Activated T-cell treated with anti-CD3 and anti-CD28 coated beads, Interleukin-2, amount 50 U/mL, for 1 hour (primary cell): ENCODE results near the gene LTBP1.
"Not testable (repeated sequence)": the region's sequence is repeated elsewhere in the genome, so short reads cannot be mapped to it uniquely, and the experiment has no call there.

Experiments
- DNase-seq: peaks from one replicate; pipeline ENCODE4 v3.0.0-alpha.2; 2020

The LTBP1 gene

DNA sequence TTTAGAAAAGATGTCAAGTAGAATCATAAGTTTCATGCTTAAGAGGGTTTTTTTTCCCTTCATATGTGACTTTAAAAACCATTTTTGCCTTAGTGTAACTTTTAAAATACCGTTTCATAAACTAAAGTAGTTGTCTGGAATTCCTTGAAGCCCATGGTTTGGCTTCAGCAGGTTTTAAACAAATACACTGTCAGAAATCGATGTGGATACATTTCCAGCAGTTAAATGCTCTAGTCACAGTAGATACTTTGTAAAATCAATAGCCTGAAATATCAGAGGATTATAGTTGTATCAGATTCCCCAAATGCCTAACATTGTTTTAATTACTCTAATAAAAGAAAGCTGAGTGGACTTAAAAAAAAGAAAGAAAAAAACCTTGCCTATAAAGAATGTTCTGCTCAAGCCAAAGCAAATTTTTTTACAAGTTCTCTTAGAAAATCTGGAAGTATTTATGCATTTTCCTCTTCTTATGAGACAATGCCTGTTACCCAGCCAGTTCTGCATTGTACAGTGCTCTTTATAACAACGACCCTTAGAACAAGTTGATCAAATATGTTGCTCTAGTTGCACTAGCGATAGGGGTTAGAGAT lies 260.5 kb downstream of the LTBP1 start:
- no peak for DNase-seq

DNA sequence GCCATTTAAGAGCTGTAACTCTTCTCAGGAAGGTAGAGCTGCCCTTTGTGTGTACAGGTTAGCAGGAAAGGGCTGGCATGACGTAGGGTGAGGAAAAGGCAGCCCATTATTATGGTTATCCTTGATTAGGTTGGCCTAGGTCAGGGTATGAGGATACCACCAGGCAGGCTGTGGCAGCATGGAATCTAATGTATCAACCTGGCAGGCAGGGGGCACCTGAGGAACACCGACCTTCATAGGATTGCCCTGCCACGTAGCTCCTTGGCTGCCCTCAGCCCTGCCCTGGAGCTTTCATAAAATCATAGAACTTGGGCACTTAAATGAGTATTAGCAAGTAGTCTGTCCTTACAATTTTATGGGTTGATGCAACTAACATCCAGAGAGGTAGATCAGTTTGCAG lies 261.6 kb downstream of the LTBP1 start:
- no peak for DNase-seq

DNA sequence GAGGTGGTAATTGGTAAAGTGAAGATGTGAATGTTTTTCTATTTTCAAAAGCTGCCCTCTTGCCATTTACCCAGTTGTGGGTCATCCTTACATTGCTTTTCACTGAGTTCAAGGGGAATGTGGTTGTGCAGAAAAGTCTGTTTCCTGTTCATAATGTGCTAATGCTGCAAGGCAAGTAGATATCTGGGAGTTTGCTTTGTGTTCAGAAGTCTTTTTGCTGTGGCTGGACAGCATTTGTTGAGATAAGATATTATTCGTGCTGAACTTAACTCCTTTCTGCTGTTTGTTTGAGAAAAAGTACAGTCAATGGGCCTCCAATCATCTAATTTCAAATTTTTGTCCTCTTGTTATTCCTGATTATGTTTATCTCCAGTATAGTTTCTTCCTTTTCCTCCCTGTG lies 263.2 kb downstream of the LTBP1 start:
- DNase-seq = no peak

DNA sequence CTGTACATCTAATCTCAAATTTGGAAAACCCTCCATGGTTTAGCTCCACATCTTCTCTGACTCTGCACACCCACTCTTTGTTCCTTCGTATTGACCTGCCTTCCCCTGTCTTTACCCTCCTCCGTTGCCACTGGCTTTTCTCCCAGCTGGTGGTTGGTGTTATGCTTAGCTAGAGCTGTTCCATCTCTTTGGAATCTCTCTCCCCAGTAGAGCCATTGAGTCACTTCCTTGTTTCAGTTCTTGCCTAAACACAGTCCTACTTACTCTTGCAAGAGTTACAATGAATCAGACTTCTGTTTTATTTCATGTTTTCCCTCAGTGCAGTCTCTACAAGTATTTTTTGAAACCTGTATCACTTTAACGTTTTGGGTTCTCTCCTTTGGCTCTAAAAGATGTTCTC lies 263.9 kb downstream of the LTBP1 start:
- DNase-seq = no peak

DNA sequence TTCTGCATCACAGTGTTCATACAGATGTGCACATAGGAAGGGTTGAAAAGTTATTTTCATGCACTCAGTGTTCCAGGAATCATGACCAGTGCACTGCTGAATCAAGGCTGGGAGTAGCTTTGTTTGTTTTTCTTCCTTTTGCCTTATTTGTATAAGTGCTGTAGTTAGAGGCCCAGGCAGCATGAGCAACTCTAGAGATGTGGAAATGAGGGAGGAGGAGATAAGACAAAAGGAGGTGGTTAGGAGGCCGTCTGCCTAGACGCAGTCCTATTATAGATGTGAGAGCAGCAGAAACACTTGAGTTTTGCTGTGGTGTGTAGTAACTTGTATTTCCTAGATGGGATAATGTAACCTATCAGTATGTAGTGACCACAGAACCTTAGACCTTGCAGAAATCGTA lies 265.4 kb downstream of the LTBP1 start:
- no peak for DNase-seq

DNA sequence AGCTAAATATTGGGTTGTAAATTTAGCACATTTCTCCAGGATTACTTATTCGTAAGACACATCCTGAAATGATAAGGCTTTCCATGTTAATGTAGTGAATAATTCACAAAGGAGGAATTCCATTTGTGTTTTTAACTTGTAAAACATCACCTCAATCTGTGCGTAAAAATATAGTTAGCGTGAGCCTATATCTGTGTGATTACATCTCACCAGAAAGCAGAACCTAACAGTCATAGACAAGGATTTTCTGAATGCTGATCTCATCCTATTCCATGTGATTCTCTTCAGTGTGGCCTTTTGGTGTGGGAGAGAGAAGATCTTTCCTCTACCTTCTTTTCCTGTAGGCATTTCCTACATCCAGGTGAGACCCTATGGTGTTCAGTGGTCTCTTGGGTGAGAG lies 266.5 kb downstream of the LTBP1 start:
- no peak for DNase-seq

DNA sequence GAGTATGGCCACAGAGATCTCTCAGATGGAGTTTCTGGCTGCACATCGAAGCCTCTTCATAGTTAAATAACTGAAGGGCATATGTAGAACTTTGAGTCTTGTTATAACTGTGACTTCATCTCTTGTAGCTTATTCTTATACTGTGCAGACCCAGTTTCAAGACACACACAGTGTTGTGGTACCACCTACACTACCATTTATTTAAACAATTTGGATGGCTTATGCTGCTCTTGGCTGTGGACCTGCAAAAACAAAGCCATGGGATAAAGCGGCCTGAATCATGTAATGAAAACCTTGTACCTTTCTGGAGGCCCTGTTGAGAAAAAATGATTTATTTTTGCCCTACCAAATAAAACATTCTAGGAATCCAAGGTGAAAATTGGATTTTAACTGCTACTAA lies 266.9 kb downstream of the LTBP1 start:
- DNase-seq = no peak

DNA sequence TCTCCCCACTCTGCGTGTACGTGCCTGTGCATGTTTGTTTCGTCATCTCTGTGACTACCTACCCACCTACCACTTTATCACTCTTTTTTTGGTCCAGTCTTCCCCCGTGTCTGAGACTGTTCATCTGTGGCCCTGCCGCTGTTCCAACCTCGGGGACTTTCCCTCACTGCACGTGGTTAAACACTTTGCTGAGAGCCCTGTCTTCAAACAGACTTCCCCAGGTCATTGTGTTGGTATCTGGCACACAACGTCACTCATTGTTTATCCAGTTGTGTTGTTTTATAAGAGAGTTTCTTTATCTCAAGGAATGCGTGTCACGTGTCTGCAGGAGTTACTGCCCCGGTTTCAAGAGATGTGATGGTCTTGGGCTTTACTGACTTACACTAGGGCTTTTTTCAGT lies 267.7 kb downstream of the LTBP1 start:
- DNase-seq = no peak

DNA sequence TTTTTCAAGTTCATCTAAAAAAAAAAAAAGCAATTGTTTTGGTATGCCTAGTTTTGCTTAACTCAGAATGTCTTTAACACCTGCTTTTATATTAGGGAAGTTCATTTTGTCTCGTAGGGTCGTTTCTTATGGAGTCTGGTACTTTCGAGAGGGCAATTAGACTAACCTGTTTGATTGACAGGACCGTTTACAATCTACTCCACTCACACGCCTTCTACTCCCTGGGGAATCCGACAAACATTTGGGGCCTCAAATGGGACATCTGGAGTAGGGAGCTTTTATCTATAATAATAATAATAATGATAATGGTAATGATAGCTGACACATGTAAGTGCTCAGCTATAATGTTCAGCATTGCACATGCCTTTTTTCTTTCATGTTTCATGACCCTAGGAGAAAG lies 268.1 kb downstream of the LTBP1 start:
- DNase-seq = no peak

DNA sequence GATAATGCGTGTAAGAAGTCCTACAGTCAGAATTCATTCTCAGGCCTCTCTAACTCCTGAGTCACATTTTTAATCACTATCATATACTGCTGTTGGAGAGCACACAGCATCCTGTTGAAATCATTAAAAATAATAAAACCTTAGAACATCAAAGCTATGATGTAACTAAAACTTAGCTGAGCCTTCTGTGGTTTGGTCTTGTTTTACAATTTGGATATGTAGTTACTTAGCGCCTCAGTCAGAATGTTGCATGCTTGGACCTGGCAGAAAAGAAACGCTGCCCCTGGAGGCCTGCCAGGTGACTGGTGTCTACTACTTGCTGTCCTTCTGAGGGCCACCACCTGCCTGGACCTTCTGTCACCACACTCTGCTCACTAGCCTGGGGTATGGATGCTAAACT lies 268.5 kb downstream of the LTBP1 start:
- no peak for DNase-seq

DNA sequence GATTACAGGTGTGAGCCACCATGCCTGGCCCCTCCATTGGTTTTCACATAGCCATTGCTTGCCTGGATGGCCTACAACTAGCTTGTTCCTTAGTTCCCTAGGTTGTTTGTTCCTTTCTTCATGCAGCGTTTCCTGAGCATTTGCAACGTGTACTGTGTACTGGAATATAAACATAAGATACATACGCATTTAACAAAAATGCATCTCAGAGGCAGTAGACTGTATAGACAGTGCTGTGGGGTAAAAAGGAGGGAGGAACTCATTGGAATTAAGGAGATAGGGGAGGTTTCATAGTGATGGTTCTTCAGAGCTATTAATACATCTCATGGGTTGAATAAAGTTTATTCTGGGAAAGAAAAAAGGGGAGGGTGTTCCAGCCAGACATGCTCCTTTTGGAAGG lies 269.2 kb downstream of the LTBP1 start:
- DNase-seq = no peak

DNA sequence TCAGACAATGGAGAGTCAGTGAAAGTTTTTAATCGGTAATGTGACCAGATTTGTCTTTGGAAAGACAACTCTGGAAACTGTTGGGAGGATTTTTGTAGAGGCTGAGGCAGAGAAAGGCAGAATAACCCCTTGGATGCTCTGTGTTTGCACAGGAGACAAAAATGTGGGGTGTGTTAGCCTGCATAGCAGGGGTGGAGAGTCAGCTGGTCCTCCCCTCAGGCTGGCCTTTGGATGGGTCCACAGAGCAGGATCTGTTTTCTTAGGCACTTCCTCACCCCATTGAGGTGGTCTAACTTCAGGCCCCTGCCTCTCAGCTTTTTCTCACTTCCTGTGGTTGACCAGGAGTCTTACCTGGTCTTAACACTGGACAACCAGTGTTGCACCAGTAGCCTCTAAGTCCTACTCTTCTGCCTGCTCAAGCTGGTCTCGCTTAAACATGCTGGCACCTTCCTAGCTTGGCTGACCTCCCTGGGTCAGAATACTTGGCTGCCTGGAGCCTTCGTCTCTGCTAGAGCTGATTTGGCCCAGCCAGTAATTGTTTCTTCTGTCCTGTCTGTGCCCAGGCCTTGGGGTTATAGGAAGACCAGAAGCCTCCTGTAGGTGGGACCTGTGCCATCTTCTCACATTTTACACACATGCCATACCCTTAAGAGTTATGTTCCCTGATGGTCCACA lies 269.9 kb downstream of the LTBP1 start:
- no peak for DNase-seq

DNA sequence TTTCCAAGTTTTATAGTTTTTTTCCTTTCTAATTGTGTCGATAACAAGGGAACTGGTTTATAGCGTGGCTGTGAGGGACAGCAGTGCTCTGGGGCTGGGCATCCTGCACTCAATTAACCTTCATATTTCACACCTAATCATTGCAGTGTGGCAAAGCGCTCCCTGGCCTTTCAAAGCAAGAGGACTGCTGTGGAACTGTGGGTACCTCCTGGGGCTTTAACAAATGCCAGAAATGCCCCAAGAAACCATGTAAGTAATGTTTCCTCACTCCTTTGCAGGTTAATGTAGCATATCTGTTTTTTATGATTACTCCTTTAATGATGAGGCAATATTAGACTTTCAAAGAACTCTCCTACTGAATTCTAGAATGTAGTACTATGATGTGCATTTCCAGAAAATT lies 270.7 kb downstream of the LTBP1 start:
- DNase-seq = no peak

DNA sequence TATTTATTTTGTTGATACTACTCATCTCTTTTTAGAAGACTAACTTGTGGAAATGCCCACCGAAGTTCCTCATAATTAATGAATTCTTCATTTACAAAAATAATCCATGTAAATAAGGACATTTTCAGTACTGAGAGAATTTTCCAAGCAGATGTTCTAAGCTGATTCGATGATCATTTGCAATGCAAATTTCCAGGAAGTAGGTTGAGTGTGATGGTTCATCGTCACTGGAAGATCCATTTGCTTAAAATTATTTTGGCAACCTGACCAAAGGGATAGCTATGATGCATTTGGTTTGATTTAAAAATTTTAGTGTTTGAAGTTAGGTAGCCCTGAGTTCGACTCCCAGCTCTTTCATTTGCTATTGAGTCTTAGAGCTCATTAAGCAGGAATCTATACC lies 272.4 kb downstream of the LTBP1 start:
- no peak for DNase-seq

DNA sequence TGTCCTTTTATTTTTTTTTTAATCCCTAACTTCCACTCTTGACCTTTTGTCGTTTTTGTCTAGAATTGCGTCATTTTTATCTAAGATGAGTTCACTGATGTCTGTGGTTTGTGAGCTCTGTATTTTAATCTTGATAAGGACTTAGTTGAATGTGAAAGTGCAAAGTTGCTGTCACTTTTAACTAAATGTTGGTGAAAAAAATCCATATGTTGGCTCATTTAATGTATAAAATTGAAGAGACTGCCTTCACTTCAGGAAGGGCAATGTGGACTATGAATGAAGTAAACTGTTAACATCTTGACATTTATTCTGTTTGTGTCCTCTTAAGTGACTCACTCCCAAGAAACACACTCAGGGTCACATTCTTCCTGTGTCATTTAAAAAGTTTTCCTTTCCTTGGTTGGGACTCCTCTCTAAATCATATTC lies 273.1 kb downstream of the LTBP1 start:
- DNase-seq = no peak

DNA sequence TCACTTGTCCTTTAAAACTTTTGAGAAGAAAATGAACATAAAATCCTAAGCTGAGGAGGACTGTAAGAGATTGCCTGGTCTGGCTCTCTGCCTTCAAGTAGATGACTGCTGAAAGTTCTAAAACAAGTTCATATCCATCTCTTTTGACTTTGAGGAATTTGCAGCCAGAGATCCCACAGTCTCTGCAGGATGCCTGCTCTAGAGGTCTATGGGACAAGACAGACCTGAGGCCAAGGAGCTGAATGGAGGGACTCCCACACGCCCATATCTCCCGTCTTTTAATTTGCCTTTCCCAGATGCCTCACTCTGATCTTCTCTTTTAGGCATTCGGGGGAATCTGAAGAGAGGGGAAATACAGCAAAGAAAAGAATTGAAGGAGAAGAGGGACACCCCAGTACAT lies 273.8 kb downstream of the LTBP1 start:
- DNase-seq = no peak

DNA sequence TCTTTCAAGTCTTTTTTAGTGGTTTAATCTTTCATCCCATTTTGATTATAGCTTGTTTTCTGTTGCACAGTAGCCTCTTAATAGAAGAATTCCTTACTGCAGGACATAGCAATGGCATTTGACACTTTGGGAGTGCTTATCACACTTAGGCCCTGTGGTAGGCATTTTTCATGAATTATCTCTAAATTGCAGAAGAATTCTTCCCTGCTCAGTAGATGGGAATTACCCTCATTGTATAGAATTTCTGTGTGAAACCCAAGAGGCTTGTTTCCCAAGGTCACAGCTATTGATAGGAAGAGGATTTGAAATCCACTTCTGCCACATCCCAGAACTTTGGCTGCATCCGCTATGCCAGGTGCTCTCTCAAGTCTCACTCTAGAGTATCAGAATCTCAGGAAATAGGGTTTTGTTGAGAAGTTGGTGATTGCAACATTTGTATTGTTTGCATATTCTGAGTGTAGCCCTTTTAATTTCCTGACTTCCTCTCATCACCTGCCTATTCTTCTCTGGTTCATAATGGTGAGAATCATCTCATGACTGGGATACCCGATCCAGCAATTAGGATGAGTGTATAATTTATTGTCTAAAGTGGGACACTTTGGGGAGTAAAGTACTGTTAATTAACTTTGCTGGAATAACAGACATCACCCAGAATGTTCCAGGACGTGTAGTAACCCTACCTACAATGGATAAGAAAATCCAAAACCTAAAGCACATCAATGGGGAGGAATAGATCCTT lies 274.5 kb downstream of the LTBP1 start:
- DNase-seq = no peak

DNA sequence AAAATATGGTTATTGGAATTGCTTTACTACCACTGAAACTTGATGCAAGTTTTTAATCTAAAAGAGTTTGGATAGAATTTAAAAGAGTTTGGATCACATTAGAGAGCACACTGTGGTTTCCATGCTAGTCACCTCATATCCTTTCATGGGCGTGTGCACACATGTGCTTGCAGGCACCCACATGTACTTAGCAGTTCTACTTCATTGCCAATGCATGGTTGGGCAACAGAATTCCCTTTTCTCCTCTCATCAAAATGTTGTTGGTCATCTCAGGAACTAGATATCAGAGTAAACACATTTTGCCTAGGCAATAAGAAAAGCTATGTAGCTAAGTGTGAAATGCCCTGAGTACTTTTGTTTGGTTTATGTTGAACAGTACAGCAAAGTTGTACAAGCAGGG lies 275.6 kb downstream of the LTBP1 start:
- no peak for DNase-seq

DNA sequence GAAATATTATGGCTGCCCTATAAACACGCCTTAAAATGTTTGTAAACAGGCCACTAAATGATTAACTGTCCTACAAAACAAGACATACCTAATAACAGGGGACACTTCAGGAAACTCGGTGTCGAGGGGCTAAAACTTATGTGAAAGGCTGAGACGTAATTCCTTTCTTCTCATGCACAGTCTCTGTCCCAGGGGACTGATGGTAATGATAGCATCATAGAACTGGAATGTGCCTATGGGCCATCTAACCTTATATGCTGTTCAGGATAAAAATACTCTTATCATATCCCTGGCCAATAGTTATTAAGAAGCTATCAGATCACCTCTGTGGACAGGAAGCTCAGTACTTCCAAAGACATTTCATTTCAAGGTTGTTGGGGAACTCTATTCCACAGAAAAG lies 277.1 kb downstream of the LTBP1 start:
- DNase-seq = no peak

DNA sequence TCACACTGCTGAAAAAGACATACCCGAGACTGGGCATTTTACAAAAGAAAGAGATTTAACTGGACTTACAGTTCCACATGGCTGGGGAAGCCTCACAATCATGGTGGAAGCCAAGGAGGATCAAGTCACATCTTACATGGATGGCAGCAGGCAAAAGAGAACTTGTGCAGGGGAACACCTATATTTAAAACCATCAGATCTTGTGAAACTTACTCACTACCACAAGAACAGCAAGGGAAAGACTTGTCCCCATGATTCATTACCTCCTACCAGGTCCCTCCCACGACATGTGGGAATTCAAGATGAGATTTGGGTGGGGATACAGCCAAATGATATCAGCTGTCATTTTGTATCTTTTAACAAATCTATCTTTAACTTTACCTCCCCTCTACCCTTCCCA lies 278.6 kb downstream of the LTBP1 start:
- DNase-seq = no peak

DNA sequence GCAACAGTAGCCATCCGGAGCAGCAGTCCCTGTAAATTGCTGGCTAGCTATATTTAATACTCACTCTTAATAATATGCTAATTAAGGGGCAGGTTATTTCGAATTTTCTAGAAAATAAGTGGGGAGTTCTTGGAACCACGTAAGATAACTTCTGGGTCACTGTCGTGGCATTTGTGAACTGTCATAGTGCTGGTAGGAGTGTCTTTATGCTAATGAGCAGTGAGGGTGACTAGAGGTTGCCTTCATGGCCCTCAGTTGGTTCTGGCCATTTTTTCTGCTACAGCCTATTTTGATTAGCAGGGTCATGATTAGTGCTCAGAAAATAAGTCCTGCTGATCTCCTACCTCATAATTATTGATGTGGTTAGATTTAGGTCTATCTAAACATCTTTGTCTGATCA lies 279.8 kb downstream of the LTBP1 start:
- DNase-seq = no peak

DNA sequence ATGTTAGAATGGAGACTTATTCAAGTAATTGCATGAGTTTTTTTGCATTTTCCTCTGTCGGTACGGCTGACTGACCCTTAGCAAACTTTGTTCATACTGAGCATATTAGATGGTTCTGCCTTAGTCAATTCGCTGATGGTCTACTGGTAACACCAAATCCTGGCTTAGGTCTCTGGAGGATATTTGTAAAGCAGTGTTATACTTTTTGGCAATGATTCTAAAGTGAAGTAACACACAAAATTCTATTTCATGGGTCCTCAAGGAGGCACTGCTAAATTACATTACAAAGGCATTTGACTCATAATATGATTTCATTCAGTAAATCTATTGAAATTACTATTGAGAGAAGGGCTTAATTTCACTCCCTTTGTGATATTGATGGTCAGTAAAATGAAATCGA lies 282.9 kb downstream of the LTBP1 start:
- no peak for DNase-seq

DNA sequence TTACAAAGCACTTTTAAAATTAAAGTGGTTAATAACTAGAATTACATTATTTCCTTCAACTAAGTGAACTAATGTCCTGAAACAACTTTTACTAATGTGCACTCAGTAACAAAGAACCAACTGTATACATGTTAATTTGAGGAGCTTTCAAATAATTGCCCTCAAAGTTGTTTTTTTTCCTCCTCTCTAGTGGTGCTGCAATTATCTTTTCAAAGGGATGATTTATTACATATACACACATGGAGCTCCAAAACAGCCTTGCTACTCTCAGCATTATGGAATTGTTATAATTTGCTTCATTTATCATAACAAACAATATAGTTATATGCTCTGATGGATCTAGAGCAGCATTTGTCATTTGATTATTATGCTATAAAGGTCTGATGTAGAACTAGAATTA lies 283.4 kb downstream of the LTBP1 start:
- DNase-seq = no peak

DNA sequence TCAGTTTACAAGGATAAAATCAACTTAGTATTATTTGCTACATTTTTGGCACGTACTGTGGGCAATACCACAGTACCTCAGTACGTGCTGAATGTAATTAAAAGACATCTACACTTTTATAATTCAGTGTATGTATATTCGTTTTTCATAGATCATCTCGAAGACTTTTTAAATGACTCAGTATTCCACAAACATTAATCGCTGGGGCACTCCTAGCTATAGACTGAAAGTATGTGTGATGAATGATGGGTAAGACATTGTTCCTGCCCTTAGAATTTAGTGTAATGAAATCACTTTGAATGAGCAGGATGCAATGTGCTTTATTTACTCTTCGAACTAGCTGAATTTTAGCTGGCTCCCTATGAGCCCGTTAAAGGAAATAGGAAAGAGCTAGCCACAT lies 284.1 kb downstream of the LTBP1 start:
- no peak for DNase-seq

DNA sequence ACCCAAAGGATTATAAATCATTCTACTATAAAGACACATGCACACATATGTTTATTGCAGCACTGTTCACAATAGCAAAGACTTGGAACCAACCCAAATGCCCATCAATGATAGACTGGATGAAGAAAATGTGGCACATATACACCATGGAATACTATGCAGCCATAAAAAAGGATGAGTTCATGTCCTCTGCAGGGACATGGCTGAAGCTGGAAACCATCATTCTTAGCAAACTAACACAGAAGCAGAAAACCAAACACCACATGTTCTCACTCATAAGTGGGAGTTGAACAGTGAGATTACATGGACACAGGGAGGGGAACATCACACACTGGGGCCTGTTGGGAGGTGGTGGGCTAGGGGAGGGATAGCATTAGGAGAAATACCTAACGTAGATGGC lies 288.8 kb downstream of the LTBP1 start:
- not testable (repeated sequence) for DNase-seq
